Measurements from ENCODE around the gene COL6A5.

DNA sequence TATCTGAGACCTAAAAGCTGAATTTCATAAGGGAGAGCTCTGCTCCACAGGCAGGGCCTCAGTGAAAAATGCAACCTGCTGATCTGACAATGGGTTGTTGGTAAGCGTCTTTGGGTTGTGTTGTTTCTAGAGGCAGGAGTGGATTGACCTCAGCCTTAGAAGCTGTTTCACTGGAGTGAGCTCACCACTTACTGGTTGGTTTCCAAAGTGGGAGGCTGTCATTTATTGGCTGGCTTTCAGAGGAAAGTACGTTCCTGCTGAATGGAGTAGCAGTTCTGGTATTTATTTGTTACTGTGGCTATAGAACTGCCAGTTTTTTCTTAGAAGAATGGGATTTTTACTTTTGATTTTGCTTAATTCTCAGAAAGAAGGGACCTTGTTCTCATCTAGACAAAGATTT, 29.3 kb upstream of the COL6A5 start:
- TF ChIP-seq, protein P1, sequence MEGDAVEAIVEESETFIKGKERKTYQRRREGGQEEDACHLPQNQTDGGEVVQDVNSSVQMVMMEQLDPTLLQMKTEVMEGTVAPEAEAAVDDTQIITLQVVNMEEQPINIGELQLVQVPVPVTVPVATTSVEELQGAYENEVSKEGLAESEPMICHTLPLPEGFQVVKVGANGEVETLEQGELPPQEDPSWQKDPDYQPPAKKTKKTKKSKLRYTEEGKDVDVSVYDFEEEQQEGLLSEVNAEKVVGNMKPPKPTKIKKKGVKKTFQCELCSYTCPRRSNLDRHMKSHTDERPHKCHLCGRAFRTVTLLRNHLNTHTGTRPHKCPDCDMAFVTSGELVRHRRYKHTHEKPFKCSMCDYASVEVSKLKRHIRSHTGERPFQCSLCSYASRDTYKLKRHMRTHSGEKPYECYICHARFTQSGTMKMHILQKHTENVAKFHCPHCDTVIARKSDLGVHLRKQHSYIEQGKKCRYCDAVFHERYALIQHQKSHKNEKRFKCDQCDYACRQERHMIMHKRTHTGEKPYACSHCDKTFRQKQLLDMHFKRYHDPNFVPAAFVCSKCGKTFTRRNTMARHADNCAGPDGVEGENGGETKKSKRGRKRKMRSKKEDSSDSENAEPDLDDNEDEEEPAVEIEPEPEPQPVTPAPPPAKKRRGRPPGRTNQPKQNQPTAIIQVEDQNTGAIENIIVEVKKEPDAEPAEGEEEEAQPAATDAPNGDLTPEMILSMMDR (CRISPR knock-in tag; IDR thresholded peaks at IDR 0.05), result no peak
- TF ChIP-seq CBX5 (CRISPR knock-in tag; IDR thresholded peaks at IDR 0.05; ENCODE audit: borderline replicate concordance), result no peak
- TF ChIP-seq MAFF (IDR thresholded peaks at IDR 0.05; ENCODE audit: low read depth, low read length), result no peak
- TF ChIP-seq, protein P2, sequence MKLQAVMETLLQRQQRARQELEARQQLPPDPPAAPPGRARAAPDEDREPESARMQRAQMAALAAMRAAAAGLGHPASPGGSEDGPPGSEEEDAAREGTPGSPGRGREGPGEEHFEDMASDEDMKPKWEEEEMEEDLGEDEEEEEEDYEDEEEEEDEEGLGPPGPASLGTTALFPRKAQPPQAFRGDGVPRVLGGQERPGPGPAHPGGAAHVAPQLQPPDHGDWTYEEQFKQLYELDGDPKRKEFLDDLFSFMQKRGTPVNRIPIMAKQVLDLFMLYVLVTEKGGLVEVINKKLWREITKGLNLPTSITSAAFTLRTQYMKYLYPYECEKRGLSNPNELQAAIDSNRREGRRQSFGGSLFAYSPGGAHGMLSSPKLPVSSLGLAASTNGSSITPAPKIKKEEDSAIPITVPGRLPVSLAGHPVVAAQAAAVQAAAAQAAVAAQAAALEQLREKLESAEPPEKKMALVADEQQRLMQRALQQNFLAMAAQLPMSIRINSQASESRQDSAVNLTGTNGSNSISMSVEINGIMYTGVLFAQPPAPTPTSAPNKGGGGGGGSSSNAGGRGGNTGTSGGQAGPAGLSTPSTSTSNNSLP (IDR thresholded peaks at IDR 0.05; ENCODE audit: low read depth, low read length), result no peak
- TF ChIP-seq SMARCC2 (IDR thresholded peaks at IDR 0.05), result no peak
- TF ChIP-seq ARNTL (CRISPR knock-in tag; IDR thresholded peaks at IDR 0.05), result no peak
- TF ChIP-seq POLR2AphosphoS5 (IDR thresholded peaks at IDR 0.05; ENCODE audit: low read depth, low read length), result no peak
- TF ChIP-seq POLR2A (IDR thresholded peaks at IDR 0.05; ENCODE audit: insufficient read depth in 1 of 2, low read depth in 2 of 2, low read length in 2 of 2), result no peak
- TF ChIP-seq HDAC2 (CRISPR knock-in tag; IDR thresholded peaks at IDR 0.05), result no peak
- TF ChIP-seq ZFX (CRISPR knock-in tag; IDR thresholded peaks at IDR 0.05; ENCODE audit: low read depth), result no peak
- TF ChIP-seq ZKSCAN8 (CRISPR knock-in tag; IDR thresholded peaks at IDR 0.05; ENCODE audit: borderline replicate concordance), result no peak
- TF ChIP-seq ETV5 (CRISPR knock-in tag; IDR thresholded peaks at IDR 0.05; ENCODE audit: borderline replicate concordance), result no peak
